Liver (tissue), 9 donors: ENCODE data around the gene UMAD1. TPM values are rescaled to one million over a fixed set of nuclear protein-coding genes. Genes with fewer than 3 reads are reported as not detected.

Source experiments
- DNase-seq: peaks from one replicate; pipeline ENCODE4 v3.0.0-alpha.2; 2017; ENCODE audit warnings: low spot score
- H3K27ac ChIP-seq, 2 donors: one replicate each; pipeline ENCODE4 v1.7.0; 2013; ENCODE audit warnings: inconsistent platforms in 2 of 2, low read length in 2 of 2, control low read depth in 1 of 2, low read depth in 1 of 2, mild to moderate bottlenecking in 1 of 2
- H3K27me3 ChIP-seq, 4 donors: one replicate each; pipeline versions ENCODE4 v1.6.1 to v1.7.0; 2013; ENCODE audit warnings: low read length in 3 of 4, inconsistent platforms in 1 of 4, mild to moderate bottlenecking in 1 of 4, moderate library complexity in 1 of 4; ENCODE audit not compliant: control insufficient read depth in 4 of 4, insufficient read depth in 4 of 4
- H3K36me3 ChIP-seq, 4 donors: one replicate each; pipeline versions ENCODE4 v1.6.1 to v1.7.0; 2013; ENCODE audit warnings: low read length in 3 of 4, mild to moderate bottlenecking in 3 of 4, low read depth in 1 of 4, moderate library complexity in 1 of 4; ENCODE audit not compliant: control insufficient read depth in 4 of 4, insufficient read depth in 3 of 4
- H3K4me1 ChIP-seq, 4 donors: one replicate each; pipeline versions ENCODE4 v1.6.1 to v1.7.0; 2013; ENCODE audit warnings: low read length in 3 of 4, mild to moderate bottlenecking in 3 of 4, moderate library complexity in 1 of 4; ENCODE audit not compliant: control insufficient read depth in 4 of 4, insufficient read depth in 4 of 4
- H3K4me3 ChIP-seq, 3 donors: one replicate each; pipeline versions ENCODE4 v1.6.1 to v1.7.0; 2013; ENCODE audit warnings: low read length in 3 of 3, control low read depth in 1 of 3, low read depth in 1 of 3, mild to moderate bottlenecking in 1 of 3
- H3K9ac ChIP-seq, 2 donors: one replicate each; pipeline ENCODE4 v1.7.0; 2013; ENCODE audit warnings: low read length in 2 of 2, mild to moderate bottlenecking in 2 of 2, moderate library complexity in 2 of 2, control low read depth in 1 of 2, low read depth in 1 of 2
- H3K9me3 ChIP-seq, 4 donors: one replicate each; pipeline versions ENCODE4 v1.6.1 to v1.7.0; 2013; ENCODE audit warnings: low read length in 3 of 4; ENCODE audit not compliant: control insufficient read depth in 4 of 4
- ATF3 ChIP-seq: IDR thresholded peaks from 2 replicates; pipeline ENCODE4 v1.6.1; 2016; ENCODE audit warnings: antibody characterized with exemption
- EGR1 ChIP-seq, 2 donors: IDR thresholded peaks; 2 replicates each; pipeline ENCODE4 v1.6.1; 2016 to 2018; ENCODE audit warnings: antibody characterized with exemption in 2 of 2, low read depth in 2 of 2
- FOXA1 ChIP-seq: IDR thresholded peaks from 2 replicates; pipeline ENCODE4 v1.6.1; 2016; ENCODE audit warnings: antibody characterized with exemption
- FOXA2 ChIP-seq: IDR thresholded peaks from 2 replicates; pipeline ENCODE4 v1.6.1; 2016; ENCODE audit warnings: antibody characterized with exemption
- GABPA ChIP-seq, 2 donors: IDR thresholded peaks in 1 of 2; conservative IDR thresholded peaks in 1 of 2; 2 replicates each; pipeline ENCODE4 v1.6.1; 2016; ENCODE audit warnings: antibody characterized with exemption in 2 of 2, mild to moderate bottlenecking in 1 of 2, moderate library complexity in 1 of 2
- HNF4A ChIP-seq, 2 donors: conservative IDR thresholded peaks; 2 replicates each; pipeline ENCODE4 v1.6.1; 2016; ENCODE audit warnings: antibody characterized with exemption in 2 of 2, mild to moderate bottlenecking in 2 of 2
- HNF4G ChIP-seq: IDR thresholded peaks from 2 replicates; pipeline ENCODE4 v1.6.1; 2016; ENCODE audit warnings: antibody characterized with exemption
- JUND ChIP-seq, 2 donors: IDR thresholded peaks; 2 replicates each; pipeline ENCODE4 v1.6.1; 2016; ENCODE audit warnings: antibody characterized with exemption in 2 of 2
- NR2F2 ChIP-seq: IDR thresholded peaks from 2 replicates; pipeline ENCODE4 v1.6.1; 2016; ENCODE audit warnings: antibody characterized with exemption
- RAD21 ChIP-seq, 2 donors: IDR thresholded peaks; 2 replicates each; pipeline ENCODE4 v1.6.1; 2016; ENCODE audit warnings: antibody characterized with exemption in 2 of 2, mild to moderate bottlenecking in 2 of 2
- REST ChIP-seq: IDR thresholded peaks from 2 replicates; pipeline ENCODE4 v1.6.1; 2016; ENCODE audit warnings: antibody characterized with exemption, mild to moderate bottlenecking
- RXRA ChIP-seq, 2 donors: IDR thresholded peaks; 2 replicates each; pipeline ENCODE4 v1.6.1; 2017 to 2018; ENCODE audit warnings: antibody characterized with exemption in 2 of 2, mild to moderate bottlenecking in 1 of 2
- SP1 ChIP-seq: IDR thresholded peaks from 2 replicates; pipeline ENCODE4 v1.6.1; 2018; ENCODE audit warnings: antibody characterized with exemption, mild to moderate bottlenecking
- TAF1 ChIP-seq: conservative IDR thresholded peaks from 2 replicates; pipeline ENCODE4 v1.6.1; 2016; ENCODE audit warnings: antibody characterized with exemption, mild to moderate bottlenecking
- YY1 ChIP-seq: IDR thresholded peaks from 2 replicates; pipeline ENCODE4 v1.6.1; 2016; ENCODE audit warnings: antibody characterized with exemption, mild to moderate bottlenecking
- ZBTB33 ChIP-seq: IDR thresholded peaks from 2 replicates; pipeline ENCODE4 v1.6.1; 2016; ENCODE audit warnings: antibody characterized with exemption
- WGBS: extraction: QIAGEN DNeasy Blood & Tissue Kit; methylation state at CpG from one replicate; pipeline ENCODE4 v1.1.7; 2013; 5-methylcytosine and 5-hydroxymethylcytosine counted together
- polyA plus RNA-seq, 2 donors: library from polyadenylated mRNA; stranded (reverse) in 1 of 2; unstranded in 1 of 2; fragments of 200-250 nt in 1 of 2; fragments of >200 nt in 1 of 2; fragmentation: Nextera tagmentation in 1 of 2; extraction: Ambion mirVana in 1 of 2; gene quantifications; one replicate each; pipeline versions ENCODE4 v1.2.1 to v1.2.3, GENCODE V29; 2013 to 2015
- total RNA-seq, 2 donors: library from RNA; depleted of rRNA; stranded (reverse); fragments of >200 nt; gene quantifications; one replicate each; pipeline ENCODE4 v1.2.3, GENCODE V29; 2014
- TF ChIP-seq, protein P1 (sequence below): IDR thresholded peaks from 2 replicates; pipeline ENCODE4 v1.6.1; 2016; ENCODE audit warnings: antibody characterized with exemption
- TF ChIP-seq, protein P2 (sequence below): fragments of 150-350 bp; IDR thresholded peaks from 2 replicates; pipeline ENCODE4 v1.5.1; 2017; ENCODE audit warnings: improper control_type of control experiment, low read depth, low read length; ENCODE audit not compliant: missing input control
- donor health status: healthy.
- donor health status: healthy.
- donor health status: healthy.
- donor health status: healthy.
- donor health status: healthy.

UMAD1 gene
- total and polyA plus RNA-seq, 4 donors = 5.9 to 12.2 (median 7.9) TPM

DNA sequence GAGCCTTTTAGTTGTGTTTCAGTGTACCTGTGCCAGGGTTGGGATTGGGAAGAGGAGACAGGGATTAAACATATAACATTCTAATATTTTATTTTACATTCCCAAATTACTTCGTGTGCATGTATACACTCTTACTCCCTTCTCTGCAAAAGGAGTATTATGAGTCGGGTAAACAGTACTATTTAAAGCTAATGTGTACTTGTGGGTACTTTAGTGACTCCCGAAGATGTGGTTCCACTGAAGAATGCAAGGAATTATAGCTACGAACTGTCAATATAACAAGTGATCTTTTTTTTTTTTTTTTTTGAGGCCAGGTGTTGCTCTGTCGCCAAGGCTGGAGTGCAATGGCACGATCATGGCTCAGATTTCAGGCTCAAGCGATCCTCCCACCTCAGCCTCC is 200.5 kb downstream of the UMAD1 start:
- 97% methylated on average over 7 of the region's 7 CpGs for WGBS
- Histone ChIP-seq H3K9ac (no peak overlapping the region), H3K4me1 (no peaks in the 10 kb centered on the region), H3K9me3 (no peaks in the 10 kb centered on the region), H3K36me3 (no peaks in the 10 kb centered on the region), H3K4me3 (no peak overlapping the region), H3K27ac (no peak overlapping the region), H3K27me3 (no peaks in the 10 kb centered on the region)
- DNase-seq = no peak
- TF ChIP-seq HNF4A (conservative IDR thresholded peaks at IDR 0.05) (no peak), RXRA (IDR thresholded peaks at IDR 0.05) (no peak), REST (no peak), YY1 (no peak), ZBTB33 (no peak), HNF4G (no peak), JUND (IDR thresholded peaks at IDR 0.05) (no peak), FOXA2 (no peak), NR2F2 (no peak), SP1 (no peak), EGR1 (IDR thresholded peaks at IDR 0.05; ENCODE audit: low read depth in 2 of 2) (no peak)
- TF ChIP-seq, protein P1, sequence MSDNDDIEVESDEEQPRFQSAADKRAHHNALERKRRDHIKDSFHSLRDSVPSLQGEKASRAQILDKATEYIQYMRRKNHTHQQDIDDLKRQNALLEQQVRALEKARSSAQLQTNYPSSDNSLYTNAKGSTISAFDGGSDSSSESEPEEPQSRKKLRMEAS = no peak
- TF ChIP-seq, protein P2, sequence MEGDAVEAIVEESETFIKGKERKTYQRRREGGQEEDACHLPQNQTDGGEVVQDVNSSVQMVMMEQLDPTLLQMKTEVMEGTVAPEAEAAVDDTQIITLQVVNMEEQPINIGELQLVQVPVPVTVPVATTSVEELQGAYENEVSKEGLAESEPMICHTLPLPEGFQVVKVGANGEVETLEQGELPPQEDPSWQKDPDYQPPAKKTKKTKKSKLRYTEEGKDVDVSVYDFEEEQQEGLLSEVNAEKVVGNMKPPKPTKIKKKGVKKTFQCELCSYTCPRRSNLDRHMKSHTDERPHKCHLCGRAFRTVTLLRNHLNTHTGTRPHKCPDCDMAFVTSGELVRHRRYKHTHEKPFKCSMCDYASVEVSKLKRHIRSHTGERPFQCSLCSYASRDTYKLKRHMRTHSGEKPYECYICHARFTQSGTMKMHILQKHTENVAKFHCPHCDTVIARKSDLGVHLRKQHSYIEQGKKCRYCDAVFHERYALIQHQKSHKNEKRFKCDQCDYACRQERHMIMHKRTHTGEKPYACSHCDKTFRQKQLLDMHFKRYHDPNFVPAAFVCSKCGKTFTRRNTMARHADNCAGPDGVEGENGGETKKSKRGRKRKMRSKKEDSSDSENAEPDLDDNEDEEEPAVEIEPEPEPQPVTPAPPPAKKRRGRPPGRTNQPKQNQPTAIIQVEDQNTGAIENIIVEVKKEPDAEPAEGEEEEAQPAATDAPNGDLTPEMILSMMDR = no peak

DNA sequence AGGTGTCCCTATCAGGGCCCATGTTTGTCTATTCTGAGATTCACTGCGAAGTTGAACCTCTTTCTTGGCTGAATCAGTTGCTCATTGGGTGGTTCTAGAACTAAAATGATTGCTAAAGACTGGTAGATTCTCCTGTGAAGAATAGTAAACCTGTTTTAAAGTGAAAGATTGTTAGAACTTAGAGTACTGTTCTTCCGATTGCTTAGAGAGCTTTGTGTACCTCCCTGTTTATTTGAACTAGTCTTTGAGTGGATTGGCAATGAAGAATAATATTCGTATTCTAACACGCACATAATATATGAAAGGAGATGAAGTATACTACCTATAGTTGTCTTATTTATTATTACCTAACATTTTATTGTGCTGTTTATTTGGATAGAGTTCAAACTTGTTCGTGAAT is 202.7 kb downstream of the UMAD1 start:
- H3K27ac ChIP-seq = no peak overlapping the region
- TF ChIP-seq FOXA2 (no peak), FOXA1 (no peak), JUND (IDR thresholded peaks at IDR 0.05) (no peak), EGR1 (IDR thresholded peaks at IDR 0.05; ENCODE audit: low read depth in 2 of 2) (no peak), REST (no peak), GABPA (IDR thresholded peaks at IDR 0.05 in 1 of 2, conservative IDR thresholded peaks at IDR 0.05 in 1 of 2) (no peak), ATF3 (no peak), TAF1 (no peak), YY1 (no peak), HNF4A (conservative IDR thresholded peaks at IDR 0.05) (no peak), HNF4G (no peak), RAD21 (IDR thresholded peaks at IDR 0.05) (no peak)
- TF ChIP-seq, protein P2 = no peak

More for the DNA sequence above, 202.7 kb downstream of the UMAD1 start:
- DNase-seq = no peak
- no peak overlapping the region for H3K4me3 ChIP-seq
- H3K9ac ChIP-seq = no peak overlapping the region
- H3K9me3 ChIP-seq = no peaks in the 10 kb centered on the region
- H3K27me3 ChIP-seq = no peaks in the 10 kb centered on the region
- 94% methylated on average over 5 of the region's 5 CpGs for WGBS
- H3K4me1 ChIP-seq = no peaks in the 10 kb centered on the region
- no peaks in the 10 kb centered on the region for H3K36me3 ChIP-seq
